HG02885 (cell line): ENCODE results near the gene FLG.
"Not testable (repeated sequence)": the region's sequence is repeated elsewhere in the genome, so short reads cannot be mapped to it uniquely, and the experiment has no call there.

Experiments
- ATAC-seq: cut with Tn5 transposase; IDR thresholded peaks from one replicate; pipeline ENCODE4 v1.9.1; 2021; ENCODE audit warnings: mild to moderate bottlenecking; ENCODE audit not compliant: unreplicated experiment, poor library complexity

FLG gene

DNA sequence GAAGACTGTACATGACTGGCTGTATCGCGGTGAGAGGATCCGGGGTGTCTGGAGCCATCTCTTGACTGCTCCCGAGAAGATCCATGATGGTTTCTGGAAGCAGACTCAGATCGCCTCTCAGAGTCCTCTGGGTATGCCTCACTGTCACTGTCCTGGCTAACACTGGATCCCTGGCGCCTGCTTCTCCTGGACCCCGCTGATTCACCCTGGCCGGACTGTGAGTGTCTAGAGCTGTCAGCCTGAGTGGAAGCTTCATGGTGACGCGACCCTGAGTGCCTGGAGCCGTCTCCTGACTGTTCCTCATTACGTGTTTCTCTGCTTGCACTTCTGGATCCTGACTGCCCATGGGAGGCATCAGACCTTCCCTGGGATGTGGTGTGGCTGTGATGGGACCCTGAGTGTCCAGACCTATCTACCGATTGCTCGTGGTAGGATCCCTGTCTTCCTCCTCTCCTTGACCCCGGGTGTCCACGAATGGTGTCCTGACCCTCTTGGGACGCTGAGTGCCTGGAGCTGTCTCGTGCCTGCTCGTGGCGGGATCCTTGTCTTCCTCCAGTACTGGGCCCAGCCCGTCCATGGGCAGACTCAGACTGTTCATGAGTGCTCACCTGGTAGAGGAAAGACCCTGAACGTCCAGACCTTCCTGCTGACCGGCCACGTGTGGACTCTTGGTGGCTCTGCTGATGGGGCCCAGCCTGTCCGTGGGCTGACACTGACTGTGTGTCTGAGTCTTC, 21.7 kb downstream of the FLG start:
- not testable (repeated sequence) for ATAC-seq

DNA sequence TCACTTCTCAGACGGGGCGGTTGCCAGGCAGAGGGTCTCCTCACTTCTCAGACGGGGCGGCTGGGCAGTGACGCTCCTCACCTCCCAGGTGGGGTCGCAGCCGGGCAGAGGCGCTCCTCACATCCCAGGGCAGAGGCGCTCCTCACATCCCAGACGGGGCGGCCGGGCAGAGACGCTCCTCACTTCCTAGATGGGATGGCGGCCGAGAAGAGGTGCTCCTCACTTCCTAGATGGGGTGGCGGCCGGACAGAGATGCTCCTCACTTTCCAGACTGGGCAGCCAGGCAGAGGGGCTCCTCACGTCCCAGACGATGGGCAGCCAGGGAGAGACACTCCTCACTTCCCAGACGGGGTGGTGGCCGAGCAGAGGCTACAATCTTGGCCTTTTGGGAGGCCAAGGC, 68.6 kb downstream of the FLG start:
- not testable (repeated sequence) for ATAC-seq
